Activated naive CD4-positive, alpha-beta T cell treated with anti-CD3 and anti-CD28 coated beads, Interleukin-2, amount 50 U/mL, for 16 hours (primary cell): Measurements from ENCODE around the gene ROBO1.

ENCODE experiments used
- DNase-seq: peaks from one replicate; pipeline ENCODE4 v3.0.0-alpha.2; 2020

The ROBO1 gene

GRCh38 chr3:79148786-79149185 lies 619.0 kb downstream of the ROBO1 start:
- no peak for DNase-seq

DNA sequence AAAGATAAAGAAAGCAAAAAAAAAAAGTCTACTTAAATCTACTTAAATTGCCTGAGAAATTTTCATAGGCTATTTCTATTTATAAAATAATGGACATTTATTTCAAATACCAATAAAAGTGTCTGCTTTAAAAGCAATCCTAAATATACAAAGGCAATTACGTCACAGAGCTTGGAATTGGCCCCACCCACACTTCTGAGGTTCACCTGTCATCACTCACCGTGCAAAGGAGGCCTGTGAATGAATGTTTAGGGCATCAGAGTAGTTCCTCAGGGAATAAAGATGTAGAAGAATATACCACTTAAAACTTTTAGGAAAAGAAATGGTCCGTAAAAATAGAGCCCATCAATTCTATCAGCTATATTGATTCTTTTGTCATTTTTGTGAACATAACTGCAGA lies 621.8 kb downstream of the ROBO1 start:
- DNase-seq, result no peak

GRCh38 chr3:79140708-79141107 lies 627.1 kb downstream of the ROBO1 start:
- DNase-seq, result no peak

DNA sequence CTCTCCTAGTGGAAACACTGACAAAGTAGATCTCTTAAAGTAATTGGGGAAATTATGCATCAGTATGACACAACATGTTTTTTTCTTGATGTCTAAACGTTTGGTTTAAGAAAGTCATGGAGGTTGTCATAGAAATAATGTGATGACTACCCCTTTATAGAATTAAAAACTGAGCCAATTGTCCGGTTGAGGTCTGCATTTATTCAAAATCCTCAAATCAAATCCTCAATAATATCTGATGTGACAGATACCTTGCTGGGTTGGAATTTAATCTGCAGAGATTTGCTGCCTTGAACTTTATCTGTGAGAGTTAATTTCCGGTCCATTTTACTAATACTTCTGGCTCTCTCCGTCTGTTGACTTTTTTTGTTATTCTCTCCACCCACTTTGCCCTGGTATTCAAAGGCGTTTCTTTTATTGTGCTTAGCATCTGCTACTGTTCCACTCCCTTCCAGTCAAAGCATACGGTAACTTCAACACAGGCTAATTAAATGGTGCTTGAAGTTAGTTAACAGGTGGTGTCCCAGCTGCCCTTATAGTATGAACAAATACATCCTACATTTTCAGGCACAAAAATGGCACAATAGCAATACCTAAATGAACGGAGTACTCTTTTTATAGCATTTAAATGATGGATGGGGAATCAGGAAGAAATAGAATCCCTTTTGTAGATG lies 628.3 kb downstream of the ROBO1 start:
- no peak for DNase-seq

- DNase-seq, result no peak
Observed at GRCh38 chr3:79125313-79125984, 642.3 kb downstream of the ROBO1 start.

- DNase-seq, result no peak
Observed at GRCh38 chr3:79115458-79115857, 652.3 kb downstream of the ROBO1 start.

DNA sequence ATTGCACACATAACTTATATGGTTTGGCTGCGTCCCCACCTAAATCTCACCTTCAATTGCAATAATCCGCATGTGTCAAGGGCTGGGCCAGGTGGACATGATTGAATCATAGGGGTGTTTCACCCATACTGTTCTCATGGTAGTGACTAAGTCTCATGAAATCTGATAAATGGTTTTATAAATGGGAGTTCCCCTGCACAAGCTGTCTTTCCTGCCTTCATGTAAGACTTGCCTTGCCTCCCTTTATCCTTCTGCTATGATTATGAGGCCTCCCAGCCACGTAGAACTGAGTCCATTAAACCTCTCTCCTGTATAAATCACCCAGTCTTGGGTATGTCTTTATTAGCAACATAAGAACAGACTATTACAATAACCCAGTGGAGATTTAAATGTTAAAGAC lies 653.9 kb downstream of the ROBO1 start:
- DNase-seq, result no peak

- DNase-seq, result no peak
Observed at GRCh38 chr3:79111375-79112052, 656.3 kb downstream of the ROBO1 start.

DNA sequence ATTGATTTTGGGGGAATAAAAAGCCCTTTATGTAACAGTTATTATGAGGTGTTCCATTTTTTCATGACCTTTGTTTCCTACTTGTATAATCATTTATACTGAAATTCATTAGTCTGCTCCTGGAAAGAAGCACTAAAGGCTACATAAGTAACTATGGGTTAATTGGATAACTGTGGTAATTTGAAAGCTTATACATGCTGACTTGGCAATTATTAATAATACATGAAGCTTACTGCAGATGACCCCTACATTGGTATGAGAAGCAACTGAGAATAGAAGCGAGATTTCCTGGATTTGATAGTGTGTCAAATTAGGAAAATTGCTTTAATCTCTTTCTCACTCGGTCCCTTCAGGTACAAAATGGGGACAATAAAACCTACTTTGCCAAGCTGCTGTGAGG lies 658.0 kb downstream of the ROBO1 start:
- no peak for DNase-seq

- no peak for DNase-seq
Observed at GRCh38 chr3:79103307-79103706, 664.5 kb downstream of the ROBO1 start.

GRCh38 chr3:79097964-79098660 lies 669.7 kb downstream of the ROBO1 start:
- DNase-seq, result no peak

DNA sequence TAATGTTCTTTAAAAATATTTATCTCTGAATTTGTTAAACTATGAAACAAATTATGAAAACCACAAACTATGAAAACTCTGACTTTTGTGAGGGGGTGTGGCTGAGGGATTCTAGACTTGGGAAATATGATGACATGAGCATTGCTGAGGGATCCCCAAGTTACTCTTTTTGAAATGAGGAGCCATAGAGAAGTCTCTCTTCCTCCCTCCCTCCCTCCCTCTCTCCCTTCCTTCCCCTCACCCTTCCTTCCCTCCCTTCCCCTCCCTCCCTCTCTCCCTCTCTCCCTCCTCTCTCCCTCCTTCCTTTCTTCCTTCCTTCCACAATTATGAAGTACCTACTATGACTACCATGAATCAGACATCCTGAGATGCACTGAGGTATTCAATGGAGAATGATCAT lies 673.1 kb downstream of the ROBO1 start:
- no peak for DNase-seq

DNA sequence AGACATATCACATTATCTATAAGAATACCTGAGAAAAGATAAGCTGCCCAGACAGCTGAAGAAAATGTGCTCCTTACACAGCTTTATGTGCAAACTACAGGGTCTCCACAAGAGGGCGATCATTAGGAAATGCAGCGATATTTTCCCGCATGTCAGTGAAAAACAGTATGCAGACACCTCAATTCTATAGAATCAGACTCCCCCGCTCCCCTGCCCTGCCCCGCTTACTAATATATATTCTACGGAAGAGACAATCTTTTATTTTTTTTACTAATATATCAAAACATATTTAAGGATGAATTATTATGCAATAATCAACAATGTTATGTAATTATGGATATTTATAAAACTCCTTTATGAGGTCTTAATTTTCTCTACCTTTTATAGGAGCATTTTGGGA lies 681.3 kb downstream of the ROBO1 start:
- no peak for DNase-seq

- DNase-seq, result no peak
Observed at GRCh38 chr3:79085171-79085570, 682.6 kb downstream of the ROBO1 start.

GRCh38 chr3:79081335-79081734 lies 686.5 kb downstream of the ROBO1 start:
- DNase-seq, result no peak

- no peak for DNase-seq
Observed at GRCh38 chr3:79074558-79074957, 693.2 kb downstream of the ROBO1 start.

- no peak for DNase-seq
Observed at GRCh38 chr3:79067734-79068133, 700.1 kb downstream of the ROBO1 start.

DNA sequence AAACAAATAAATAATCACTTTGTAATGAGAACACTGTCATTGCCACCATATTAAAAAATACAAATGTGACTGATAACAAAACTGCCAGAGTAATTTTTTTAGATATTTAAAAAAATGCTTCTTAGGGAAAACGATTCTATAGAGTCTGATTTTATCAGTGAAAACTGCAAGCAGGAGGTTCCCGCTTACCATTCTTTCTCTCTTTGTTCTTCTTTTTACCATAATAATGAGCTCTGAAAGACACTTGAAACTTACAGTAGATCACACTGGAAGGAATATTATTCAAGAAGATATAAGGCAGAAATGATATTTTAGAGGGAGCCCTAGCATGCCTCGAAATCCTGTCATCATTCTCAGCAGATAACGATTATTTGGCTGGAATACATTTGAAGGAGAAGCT lies 701.3 kb downstream of the ROBO1 start:
- no peak for DNase-seq

GRCh38 chr3:79063624-79064023 lies 704.2 kb downstream of the ROBO1 start:
- DNase-seq, result no peak

GRCh38 chr3:79057756-79058155 lies 710.0 kb downstream of the ROBO1 start:
- no peak for DNase-seq

DNA sequence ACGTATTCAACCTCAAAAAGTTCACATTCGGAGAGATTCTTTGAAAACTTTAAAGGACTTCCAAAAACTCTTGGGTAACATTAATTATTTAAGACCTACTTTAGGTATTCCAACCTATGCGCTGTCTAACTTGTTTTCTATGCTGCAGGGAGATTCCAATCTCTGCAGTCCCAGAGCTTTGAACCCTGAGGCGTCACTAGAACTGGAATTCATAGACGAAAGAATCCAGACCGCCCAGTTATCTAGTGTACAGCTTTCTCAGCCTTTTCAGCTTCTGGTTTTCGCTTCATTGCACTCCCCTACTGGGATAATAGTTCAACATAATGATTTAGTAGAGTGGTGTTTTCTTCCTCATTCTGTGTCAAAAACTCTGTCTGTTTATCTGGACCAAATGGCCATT lies 711.3 kb downstream of the ROBO1 start:
- DNase-seq, result no peak

DNA sequence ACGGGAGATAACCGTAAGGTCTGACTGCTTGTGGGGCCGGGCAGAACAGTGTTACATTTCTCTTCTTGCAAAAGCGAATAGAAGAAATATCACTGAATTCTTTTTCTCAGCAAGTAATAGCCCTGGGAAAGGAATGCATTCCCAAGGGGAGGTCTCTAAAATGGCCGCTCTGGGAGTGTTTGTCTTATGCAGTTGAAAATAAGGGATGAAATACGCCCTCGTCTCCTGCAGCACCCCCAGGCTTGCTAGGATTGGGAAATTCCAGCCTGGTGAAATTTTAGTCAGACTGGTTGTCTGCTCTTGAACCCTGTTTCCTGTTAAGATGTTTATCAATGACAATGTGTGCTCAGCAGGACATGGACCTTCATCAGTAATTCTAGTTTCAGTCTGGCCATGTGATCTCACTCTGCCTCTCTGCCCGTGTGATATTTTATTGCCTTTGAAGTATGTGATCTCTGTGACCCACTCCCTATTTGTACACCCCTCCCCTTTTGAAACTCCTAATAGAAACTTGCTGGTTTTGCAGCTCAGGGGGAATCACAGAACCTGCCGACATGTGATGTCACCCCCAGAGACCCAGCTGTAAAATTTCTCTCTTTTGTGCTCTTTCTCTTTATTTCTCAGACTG lies 715.6 kb downstream of the ROBO1 start:
- DNase-seq, result no peak

DNA sequence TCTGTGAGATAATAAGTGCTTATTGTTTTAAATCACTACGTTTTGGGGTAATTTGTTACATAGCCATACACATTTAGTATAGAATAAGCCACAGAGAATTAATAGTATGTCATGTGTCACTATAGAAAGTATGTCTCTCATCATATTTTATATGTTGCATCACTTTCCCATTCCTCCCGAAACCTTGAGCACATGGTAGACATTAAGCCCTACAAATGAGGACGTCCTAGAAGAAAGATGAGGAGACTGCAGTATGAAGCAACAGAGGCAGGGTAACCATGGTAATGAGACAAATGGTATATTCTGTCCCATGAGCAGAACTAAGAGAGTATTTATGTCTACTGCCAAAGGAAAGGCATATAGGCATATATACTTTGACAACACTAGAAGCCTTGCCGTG lies 720.2 kb downstream of the ROBO1 start:
- DNase-seq, result no peak
